Right atrium auricular region (tissue), 2 donors: ENCODE measurements around the gene KLF2. TPM values are rescaled to one million over a fixed set of nuclear protein-coding genes. Genes with fewer than 3 reads are reported as not detected.
A peak's percentile ranks its signal among the peaks of the same experiment; 100 is the strongest.

ENCODE experiments used
- DNase-seq: peaks from one replicate; pipeline ENCODE4 v3.0.0-alpha.2; 2019; ENCODE audit warnings: low spot score
- H3K27ac ChIP-seq, 2 donors: fragments of 200-600 bp; sonication (generic); 1 replicate in 1 of 2; 2 replicates in 1 of 2; pipeline ENCODE4 v1.5.1; 2016 to 2019
- H3K27me3 ChIP-seq, 2 donors: fragments of 200-600 bp; sonication (generic); one replicate each; pipeline versions ENCODE4 v1.5.1 to v1.6.0; 2017 to 2019
- H3K36me3 ChIP-seq: fragments of 200-600 bp; sonication (generic); one replicate; pipeline ENCODE4 v1.5.1; 2016
- H3K4me1 ChIP-seq, 2 donors: fragments of 200-600 bp; sonication (generic); one replicate each; pipeline versions ENCODE4 v1.5.1 to v1.6.0; 2017 to 2019
- H3K4me3 ChIP-seq, 2 donors: fragments of 200-600 bp; sonication (generic); 1 replicate in 1 of 2; 2 replicates in 1 of 2; pipeline ENCODE4 v1.5.1; 2017 to 2019; ENCODE audit warnings: mild to moderate bottlenecking in 1 of 2, moderate library complexity in 1 of 2
- H3K9me3 ChIP-seq, 2 donors: fragments of 200-600 bp; sonication (generic); one replicate each; pipeline ENCODE4 v1.5.1; 2019
- CTCF ChIP-seq, 2 donors: fragments of 200-600 bp; sonication (generic); IDR thresholded peaks; one replicate each; pipeline ENCODE4 v1.5.1; 2019; ENCODE audit warnings: antibody characterized with exemption in 2 of 2
- total RNA-seq, 2 donors: library from RNA; depleted of rRNA; stranded (reverse); fragments of >200 nt; gene quantifications; one replicate each; pipeline ENCODE4 v1.1.0, GENCODE V29; 2016

KLF2 gene
- total RNA-seq, 2 donors from 2014 or later, result 40.9 to 82.3 TPM

- DNase-seq, result peak; percentile 93
- H3K4me1 ChIP-seq, result peaks cover 0 to 40% of the 10 kb centered on the region in 2 donors
- no peaks in the 10 kb centered on the region for H3K27me3 ChIP-seq
- H3K4me3 ChIP-seq, result no peak overlapping the region
- no peaks in the 10 kb centered on the region for H3K9me3 ChIP-seq
- no peak for TF ChIP-seq CTCF (IDR thresholded peaks at IDR 0.05)
- peaks cover 28% of the 10 kb centered on the region for H3K36me3 ChIP-seq
- peak overlapping the region; percentile 74 to 93 for H3K27ac ChIP-seq
Observed at GRCh38 chr19:16330368-16330801, 5.8 kb downstream of the KLF2 start.

- no peak overlapping the region for H3K4me3 ChIP-seq
- no peaks in the 10 kb centered on the region for H3K9me3 ChIP-seq
- no peak for DNase-seq
- no peaks in the 10 kb centered on the region for H3K27me3 ChIP-seq
- peaks cover 24% of the 10 kb centered on the region for H3K36me3 ChIP-seq
- H3K27ac ChIP-seq, result peak overlapping the region; percentile 74 to 93
- TF ChIP-seq CTCF (IDR thresholded peaks at IDR 0.05), result no peak
- peaks cover 0 to 40% of the 10 kb centered on the region in 2 donors for H3K4me1 ChIP-seq
Observed at GRCh38 chr19:16330806-16331690, 6.4 kb downstream of the KLF2 start.

GRCh38 chr19:16333001-16333586, 8.5 kb downstream of the KLF2 start:
- no peak for DNase-seq
- Histone ChIP-seq H3K4me3 (no peak overlapping the region), H3K27ac (no peak overlapping the region), H3K4me1 (peaks cover 0 to 34% of the 10 kb centered on the region in 2 donors), H3K9me3 (no peaks in the 10 kb centered on the region), H3K36me3 (peaks cover 3% of the 10 kb centered on the region), H3K27me3 (no peaks in the 10 kb centered on the region)
- TF ChIP-seq CTCF (IDR thresholded peaks at IDR 0.05), result no peak

GRCh38 chr19:16334411-16334810, 9.8 kb downstream of the KLF2 start:
- H3K27me3 ChIP-seq, result no peaks in the 10 kb centered on the region
- H3K9me3 ChIP-seq, result no peaks in the 10 kb centered on the region
- H3K27ac ChIP-seq, result no peak overlapping the region
- no peak overlapping the region for H3K4me3 ChIP-seq
- no peak for TF ChIP-seq CTCF (IDR thresholded peaks at IDR 0.05)
- peaks cover 0 to 36% of the 10 kb centered on the region in 2 donors for H3K4me1 ChIP-seq
- no peaks in the 10 kb centered on the region for H3K36me3 ChIP-seq
- no peak for DNase-seq

- Histone ChIP-seq H3K27ac (no peak overlapping the region), H3K27me3 (no peaks in the 10 kb centered on the region), H3K4me3 (no peak overlapping the region), H3K36me3 (no peaks in the 10 kb centered on the region), H3K4me1 (peaks cover 0 to 33% of the 10 kb centered on the region in 2 donors), H3K9me3 (no peaks in the 10 kb centered on the region)
- DNase-seq, result no peak
- TF ChIP-seq CTCF (IDR thresholded peaks at IDR 0.05), result no peak
Observed at GRCh38 chr19:16335226-16335625, 10.6 kb downstream of the KLF2 start.
